Measurements from ENCODE around the gene SZRD1.

Gene SZRD1

DNA sequence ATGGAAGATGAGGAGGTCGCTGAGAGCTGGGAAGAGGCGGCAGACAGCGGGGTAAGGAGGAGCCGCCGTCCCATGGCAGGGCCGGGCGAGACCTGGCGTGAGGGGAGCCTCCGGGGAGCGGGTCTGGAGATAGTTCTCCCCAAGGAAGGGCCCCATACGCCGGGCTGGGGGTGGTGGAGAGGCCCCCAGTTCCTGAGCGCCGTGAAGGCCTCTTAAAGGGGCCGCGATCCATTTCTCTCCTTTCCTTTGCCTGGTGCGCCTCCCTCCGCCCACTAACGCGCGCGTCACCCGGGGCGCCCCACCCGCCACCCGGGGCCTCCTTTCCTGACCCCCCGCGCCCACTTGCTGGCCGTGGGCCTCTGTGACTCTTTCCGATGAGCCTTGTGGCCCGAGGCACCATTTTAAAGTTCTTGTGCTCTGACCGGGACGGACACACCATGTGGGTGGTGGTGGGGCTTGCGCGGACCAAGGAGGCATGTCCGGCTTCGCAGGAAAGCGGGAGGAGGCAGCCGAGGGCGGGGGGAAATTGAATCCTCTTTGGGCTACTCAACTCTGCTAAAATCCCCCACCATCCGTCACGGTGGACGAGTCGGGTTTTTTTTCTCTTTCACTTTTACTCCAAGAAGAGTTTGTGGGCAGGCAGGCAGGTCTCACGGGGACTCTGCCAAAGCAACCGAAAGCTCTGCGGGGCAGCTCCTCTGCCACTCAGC lies 371 bp downstream of the SZRD1 start:
- peak; percentile 91 for DNase-seq (ENCODE audit: low spot score)

DNA sequence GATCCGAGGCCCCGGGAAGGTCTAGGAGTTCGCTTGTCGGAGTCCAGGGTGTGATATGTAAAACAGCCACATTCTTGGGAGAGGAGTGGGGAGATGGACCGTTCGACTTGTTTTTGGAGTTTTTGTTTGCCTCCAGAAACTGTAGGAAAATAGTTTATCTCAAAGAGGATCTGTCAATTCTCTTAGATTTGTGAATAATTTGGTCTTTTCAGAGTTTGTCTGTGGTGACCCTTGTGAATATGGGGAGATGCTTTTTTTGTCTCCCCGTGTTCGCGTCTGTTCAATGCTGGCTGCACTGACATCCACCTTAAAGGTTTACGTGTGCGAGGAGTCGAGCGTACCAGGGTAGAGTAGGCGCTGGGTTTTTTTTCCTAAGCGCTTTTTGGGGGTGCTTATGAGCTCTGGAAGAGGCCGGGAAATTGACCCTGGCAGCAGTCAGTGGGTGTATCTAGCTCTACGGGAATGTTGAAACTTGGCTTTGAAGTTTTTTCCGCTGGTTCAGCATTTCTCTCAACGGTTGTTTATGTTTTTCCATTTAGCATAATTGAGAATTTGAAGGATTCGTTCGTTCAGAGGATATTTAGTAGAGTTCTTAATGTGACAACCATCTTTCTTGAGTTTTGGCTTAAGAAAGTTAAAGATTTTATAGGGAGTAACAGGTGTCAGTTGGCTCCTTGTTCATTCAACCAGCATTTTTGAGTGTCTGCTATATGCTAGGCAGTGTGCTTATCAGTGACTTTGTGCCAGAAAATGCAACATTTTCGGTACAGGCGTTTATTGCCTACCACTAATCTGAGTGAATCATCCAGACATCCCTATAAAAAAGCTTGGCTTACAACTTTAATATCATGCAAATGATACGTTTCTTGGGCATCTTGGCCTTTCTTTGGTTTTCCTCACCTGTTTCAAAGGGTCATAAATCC lies 1.2 kb downstream of the SZRD1 start:
- no peak for DNase-seq (ENCODE audit: low spot score)

GRCh38 chr1:16369821-16370220 lies 2.8 kb downstream of the SZRD1 start:
- no peak for DNase-seq (ENCODE audit: low spot score)

DNA sequence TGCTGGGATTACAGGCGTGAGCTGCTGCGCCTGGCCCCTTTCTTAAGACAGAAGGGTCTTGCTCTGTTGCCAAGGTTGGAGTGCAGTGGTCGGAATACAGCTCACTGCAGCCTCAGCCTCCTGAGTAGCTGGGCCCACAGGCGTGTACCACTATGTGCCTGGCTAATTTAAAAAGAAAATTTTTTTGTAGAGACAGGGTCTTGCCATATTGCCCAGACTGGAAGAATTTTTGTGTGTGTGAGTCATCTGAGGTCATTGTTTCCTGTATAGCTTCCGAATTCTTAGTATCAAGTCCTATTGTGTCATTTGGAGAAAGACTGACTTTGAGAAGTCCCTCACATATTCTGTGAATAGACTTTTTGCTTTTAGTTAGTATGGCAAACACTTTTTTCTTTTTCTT lies 4.7 kb downstream of the SZRD1 start:
- DNase-seq (ENCODE audit: low spot score), result no peak

GRCh38 chr1:16372535-16373285 lies 5.7 kb downstream of the SZRD1 start:
- no peak for DNase-seq (ENCODE audit: low spot score)

- DNase-seq (ENCODE audit: low spot score), result no peak
Observed at GRCh38 chr1:16374266-16374665, 7.2 kb downstream of the SZRD1 start.

GRCh38 chr1:16375521-16376340 lies 8.7 kb downstream of the SZRD1 start:
- no peak for DNase-seq (ENCODE audit: low spot score)

DNA sequence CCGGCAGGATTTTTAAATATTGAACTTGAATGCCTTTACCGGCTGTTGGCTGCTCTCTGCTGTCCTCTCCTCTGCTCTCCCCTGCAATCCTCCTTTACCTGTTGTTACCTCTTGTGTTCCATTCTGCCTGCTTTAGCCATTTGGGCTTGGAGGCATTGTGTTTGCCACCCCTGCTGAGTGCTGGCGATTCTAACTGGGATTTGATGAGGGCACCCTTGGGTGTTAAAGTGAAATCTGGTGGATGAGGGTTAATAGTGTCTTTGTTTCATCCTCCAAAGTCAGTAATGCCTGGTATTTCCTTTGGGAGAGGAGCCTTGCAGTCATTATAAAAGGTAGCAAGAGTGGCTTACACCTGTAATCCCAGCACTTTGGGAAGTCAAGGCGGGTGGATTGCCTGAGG lies 9.9 kb downstream of the SZRD1 start:
- DNase-seq (ENCODE audit: low spot score), result no peak

DNA sequence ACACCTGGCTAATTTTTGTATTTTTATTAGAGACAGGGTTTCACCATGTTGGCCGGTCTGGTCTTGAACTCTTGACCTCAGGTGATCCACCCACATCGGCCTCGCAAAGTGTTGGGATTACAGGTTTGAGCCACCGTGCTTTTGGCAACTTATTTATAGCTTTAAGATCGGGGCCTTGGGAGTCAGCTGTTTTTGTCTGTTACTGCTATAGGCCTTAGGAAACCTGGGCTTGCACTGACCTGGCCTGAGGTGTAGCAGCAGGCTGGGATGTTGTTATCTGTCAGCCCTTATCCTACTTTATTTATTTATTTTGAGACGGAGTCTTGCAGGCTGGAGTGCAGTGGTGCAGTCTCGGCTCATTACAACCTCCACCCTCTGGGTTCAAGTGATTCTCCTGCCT lies 11.4 kb downstream of the SZRD1 start:
- DNase-seq (ENCODE audit: low spot score), result no peak

GRCh38 chr1:16380868-16381267 lies 13.8 kb downstream of the SZRD1 start:
- DNase-seq (ENCODE audit: low spot score), result no peak

GRCh38 chr1:16383888-16384287 lies 16.8 kb downstream of the SZRD1 start:
- no peak for DNase-seq (ENCODE audit: low spot score)

DNA sequence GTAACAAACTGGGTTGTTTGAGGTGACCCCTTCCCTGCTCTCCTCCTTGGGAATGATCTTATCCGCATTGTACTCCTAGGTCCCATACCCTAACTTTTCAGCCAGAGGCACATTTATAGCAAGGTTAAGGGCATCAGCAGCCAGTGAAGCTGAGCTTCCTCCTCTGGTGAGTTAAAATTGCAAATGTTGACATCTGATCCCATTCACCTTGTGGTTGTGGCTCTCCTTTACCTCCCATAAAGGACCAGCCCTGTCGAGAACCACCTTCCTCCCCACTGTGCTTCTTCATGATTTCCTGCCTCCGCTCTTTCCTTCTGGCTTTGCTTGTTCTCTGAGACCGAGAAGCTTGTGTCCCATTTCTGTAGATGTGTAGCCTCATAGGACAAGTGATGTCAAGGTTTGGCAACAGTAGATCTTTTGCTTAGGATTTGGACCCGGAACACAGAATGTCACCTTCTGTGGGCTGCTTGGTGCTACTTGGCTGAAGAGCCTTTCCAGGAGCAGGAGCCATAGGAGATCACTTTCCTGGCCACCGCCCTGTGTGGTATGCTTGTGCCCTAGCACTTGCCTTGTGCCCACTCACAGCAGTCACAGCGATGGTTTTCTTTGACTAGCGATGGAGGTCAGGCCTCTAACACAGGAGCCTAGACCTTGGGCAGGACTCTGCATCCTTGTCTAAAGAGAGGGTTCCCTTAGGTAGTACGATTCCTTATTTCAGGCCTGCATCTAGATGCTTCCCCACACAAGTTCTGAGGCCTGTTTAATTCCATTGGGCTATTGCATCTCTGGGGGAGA lies 18.8 kb downstream of the SZRD1 start:
- no peak for DNase-seq (ENCODE audit: low spot score)

DNA sequence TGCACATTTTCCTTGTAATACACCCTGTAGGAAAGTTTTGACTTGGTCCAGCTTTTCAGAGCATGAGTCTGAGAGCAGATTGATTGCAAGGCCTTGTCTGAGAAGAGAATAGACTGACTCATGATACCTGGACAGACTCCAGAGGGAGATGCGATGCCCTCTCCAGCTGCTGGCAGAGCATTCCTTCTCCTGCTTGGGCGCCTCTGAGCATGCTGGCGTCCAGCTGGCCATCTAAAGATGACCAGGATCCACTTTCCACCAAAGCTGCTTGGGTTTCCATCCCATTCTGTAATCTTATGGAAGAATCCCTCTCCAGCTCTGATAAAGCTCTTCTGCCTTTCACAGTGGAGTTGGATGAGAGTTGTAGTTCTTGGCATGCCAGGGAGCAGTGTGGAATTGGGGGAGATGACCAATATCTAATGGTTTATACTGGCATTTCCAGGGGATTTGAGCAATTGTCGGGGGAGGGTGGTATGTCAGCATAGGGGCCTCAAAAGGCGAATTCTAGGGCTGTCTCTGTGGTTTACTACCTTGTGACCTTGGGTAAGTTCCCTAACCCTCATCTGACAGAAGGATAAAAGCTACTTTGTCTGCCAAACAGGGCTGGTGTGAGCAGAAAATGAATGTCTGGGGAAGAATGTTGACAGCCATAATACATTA lies 19.5 kb downstream of the SZRD1 start:
- peak; percentile 65 for DNase-seq (ENCODE audit: low spot score)

DNA sequence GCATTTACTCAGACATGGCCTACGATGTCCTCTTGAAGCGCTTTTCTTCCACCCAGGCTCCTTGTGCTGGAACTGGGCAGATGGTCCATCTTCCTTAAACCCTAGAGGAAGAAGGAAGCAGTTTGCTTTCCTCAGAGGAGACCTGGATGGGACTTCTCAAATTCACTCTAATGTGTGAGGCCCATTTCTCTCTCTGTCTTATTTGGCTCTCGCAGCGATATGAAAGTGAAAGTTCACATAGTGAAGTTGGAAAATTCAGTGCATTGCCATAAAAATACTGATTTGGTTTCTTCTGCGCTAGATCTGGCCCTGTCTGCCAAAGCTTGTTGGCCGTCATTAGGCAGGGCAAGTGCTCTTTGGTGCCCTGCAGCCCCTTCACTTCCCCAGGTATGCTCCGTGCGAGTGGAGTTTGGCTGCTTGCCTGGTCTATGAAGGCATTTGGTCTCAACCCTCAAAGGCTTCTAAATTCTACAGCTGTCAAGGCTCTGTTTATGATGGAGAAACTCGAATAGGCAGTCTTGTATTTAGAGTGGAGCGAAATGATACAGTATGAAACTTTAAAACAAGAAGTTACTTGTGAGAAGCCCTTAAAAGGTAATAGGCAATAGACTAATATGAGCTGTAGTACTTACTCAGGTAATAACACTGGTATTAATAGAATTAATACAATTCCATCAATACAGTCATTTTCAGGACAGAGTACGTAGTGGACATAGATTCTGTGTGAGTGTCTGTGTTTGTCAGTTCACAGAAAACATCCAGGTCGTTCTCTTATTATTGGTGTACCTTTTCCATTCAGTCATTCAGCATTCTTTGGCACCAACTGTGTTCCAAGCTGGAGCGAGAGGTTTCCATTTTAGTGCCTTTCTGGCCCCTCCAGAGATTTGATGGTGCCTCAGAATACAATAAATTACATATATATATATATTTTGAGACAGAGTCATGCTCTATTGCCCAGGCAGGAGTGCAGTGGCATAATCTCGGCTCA lies 20.5 kb downstream of the SZRD1 start:
- no peak for DNase-seq (ENCODE audit: low spot score)

DNA sequence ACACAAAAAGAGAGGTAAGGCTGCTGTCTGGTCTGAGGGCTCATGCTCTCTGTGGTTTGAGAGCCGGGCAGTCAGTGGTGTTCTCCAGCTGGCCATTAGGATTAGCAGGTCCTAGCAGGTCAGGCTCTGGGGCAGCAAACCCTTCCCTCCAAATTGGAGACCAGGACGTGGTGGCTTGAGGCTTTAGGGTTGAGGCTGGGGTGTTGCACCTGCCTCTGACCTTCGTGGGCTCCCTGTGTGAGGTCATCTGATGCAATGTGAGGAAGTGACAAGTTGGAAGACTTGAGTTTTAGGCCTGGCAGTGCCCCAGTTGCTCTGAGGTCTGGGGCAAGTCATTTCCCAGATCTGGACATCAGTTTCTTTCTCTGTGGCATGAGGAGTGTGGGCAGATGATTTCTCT lies 24.4 kb downstream of the SZRD1 start:
- no peak for DNase-seq (ENCODE audit: low spot score)

- DNase-seq (ENCODE audit: low spot score), result no peak
Observed at GRCh38 chr1:16392740-16393569, 25.9 kb downstream of the SZRD1 start.

- DNase-seq (ENCODE audit: low spot score), result no peak
Observed at GRCh38 chr1:16393570-16394521, 26.8 kb downstream of the SZRD1 start.
